ENCODE results near the gene WFIKKN1.

WFIKKN1 gene

GRCh38 chr16:674214-674881 is 43.6 kb downstream of the WFIKKN1 start:
- DNase-seq (ENCODE audit: low spot score), result no peak

GRCh38 chr16:674968-675883 is 44.4 kb downstream of the WFIKKN1 start, which contains the start of gene RHBDL1:
TSS of gene RHBDL1 (plus strand) at chr16:675671. CDS start at chr16:675791, 120 bp downstream.
- no peak for DNase-seq (ENCODE audit: low spot score)

DNA sequence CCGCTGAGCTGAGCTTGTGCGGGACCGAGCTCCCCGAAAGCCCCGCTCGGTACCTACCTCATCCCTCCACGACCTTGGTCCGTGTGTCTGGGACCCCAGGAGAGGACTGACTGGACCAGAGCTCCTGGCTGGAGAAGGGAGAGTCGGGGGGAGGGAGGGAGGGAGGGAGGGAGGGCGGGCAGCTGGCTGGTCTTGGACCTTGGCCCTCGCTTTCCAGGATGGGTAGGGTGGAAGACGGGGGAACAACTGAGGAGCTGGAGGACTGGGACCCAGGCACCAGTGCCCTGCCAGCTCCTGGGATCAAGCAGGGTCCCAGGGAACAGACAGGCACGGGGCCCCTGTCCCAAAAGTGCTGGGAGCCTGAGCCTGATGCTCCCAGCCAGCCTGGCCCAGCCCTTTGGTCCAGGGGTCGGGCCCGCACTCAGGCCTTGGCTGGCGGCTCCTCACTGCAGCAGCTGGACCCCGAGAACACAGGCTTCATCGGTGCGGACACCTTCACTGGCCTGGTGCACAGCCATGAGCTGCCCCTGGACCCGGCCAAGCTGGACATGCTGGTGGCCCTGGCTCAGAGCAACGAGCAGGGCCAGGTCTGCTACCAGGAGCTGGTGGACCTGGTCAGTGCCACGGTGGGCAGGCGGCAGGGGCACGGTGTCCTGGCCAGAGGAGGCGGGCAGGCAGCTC is 45.2 kb downstream of the WFIKKN1 start:
- no peak for DNase-seq (ENCODE audit: low spot score)

GRCh38 chr16:676565-676902 is 45.7 kb downstream of the WFIKKN1 start:
- no peak for DNase-seq (ENCODE audit: low spot score)

- no peak for DNase-seq (ENCODE audit: low spot score)
Measured at GRCh38 chr16:676913-677312, 46.1 kb downstream of the WFIKKN1 start.

- no peak for DNase-seq (ENCODE audit: low spot score)
Measured at GRCh38 chr16:677316-678190, 46.8 kb downstream of the WFIKKN1 start.

DNA sequence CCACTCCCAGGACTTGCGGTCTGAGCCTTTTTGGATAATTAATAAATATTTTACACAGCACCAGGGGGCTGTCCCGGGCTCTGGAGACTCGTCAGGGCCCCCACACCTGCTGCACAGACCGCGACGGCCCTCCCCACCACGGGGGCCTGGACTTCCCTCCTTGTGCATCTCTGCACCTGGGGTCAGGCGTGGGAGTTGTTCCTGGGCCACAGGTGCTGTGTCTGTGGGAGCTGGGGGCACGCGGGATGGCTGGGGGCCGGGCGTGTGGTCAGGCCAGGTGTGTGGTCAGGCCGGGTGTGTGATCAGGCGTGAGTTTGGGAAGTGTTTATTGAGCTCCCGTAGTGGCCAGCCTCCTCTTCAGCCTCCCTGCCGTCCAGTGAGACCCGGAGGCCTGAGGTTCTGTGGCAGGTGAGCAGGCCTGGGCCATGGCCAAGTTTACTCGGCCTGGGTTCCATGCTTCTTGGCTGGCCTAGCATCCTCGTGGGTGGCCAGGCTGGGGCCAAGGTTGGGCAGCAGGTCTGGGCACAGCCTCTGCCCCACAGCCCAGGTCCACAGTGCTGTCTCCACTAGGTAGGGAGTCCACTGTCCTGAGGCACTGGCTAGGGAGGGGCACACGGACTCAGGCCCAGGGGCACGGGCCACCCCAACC is 47.5 kb downstream of the WFIKKN1 start:
- DNase-seq (ENCODE audit: low spot score), result no peak

DNA sequence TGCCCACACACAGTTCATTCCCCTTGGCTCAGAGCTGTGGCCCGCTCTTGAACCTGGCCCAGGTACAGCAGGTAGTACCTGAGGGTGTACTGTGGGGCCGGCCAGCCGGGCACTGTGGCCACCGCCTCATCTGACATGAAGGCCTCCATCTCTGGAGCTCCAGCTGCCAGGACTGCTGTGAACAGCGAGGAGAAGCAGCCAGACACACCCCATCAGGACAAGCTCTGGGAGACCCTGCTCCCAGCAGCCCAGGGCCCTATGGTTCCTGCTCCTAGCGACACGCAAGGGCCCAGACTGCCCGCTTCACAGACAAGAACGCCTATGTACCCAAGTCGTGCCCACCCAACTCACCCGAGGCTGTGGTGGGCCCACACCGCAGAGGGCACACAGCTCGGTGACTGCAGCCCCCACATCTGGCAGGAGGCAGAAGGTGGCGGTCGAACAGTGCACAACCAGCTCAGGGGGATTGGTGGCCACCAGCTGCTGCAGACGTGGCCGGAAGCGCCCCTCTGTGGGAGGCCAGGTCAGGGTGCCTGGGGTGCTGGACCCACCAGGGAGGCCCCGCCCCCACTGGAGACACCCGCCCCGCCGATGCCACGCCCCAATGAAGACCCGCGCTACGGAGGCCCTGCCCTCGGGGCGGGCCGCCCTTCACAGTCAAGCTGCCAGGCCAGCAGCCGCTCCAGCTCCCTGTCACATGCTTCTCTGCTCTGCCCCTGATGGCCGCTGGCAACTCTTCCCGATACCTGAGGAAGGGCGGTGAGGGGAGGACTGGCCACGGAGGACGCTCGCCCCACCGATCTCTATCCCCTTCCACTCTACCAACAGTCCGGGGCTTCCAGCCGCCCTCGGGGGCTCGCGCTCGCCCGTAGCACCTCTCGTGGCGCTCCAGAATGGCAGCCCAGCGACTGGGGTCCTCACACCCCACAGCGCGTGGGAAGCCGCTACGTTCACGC is 48.4 kb downstream of the WFIKKN1 start:
- DNase-seq (ENCODE audit: low spot score), result peak; percentile 61

GRCh38 chr16:679814-680624 is 49.2 kb downstream of the WFIKKN1 start, which contains the start of gene STUB1:
TSS of gene STUB1 (plus strand) at chr16:680410. CDS start at chr16:680526, 116 bp downstream.
- DNase-seq (ENCODE audit: low spot score), result peak; percentile 74

DNA sequence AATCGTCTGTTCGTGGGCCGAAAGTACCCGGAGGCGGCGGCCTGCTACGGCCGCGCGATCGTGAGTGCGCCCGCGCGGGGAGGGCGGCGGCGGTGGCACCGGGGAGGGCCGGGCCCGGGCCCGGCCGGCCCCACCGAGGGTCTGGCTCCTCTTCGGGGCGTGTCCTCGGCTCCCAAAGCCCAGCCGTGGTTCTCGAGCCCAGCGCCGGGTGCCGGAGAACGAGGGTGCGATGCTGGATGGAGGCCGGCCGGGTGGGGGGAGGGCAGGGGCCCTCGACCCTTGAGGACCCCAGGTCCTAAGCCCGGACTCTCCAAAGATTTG is 49.8 kb downstream of the WFIKKN1 start:
- no peak for DNase-seq (ENCODE audit: low spot score)

GRCh38 chr16:680967-681745 is 50.4 kb downstream of the WFIKKN1 start:
- no peak for DNase-seq (ENCODE audit: low spot score)

DNA sequence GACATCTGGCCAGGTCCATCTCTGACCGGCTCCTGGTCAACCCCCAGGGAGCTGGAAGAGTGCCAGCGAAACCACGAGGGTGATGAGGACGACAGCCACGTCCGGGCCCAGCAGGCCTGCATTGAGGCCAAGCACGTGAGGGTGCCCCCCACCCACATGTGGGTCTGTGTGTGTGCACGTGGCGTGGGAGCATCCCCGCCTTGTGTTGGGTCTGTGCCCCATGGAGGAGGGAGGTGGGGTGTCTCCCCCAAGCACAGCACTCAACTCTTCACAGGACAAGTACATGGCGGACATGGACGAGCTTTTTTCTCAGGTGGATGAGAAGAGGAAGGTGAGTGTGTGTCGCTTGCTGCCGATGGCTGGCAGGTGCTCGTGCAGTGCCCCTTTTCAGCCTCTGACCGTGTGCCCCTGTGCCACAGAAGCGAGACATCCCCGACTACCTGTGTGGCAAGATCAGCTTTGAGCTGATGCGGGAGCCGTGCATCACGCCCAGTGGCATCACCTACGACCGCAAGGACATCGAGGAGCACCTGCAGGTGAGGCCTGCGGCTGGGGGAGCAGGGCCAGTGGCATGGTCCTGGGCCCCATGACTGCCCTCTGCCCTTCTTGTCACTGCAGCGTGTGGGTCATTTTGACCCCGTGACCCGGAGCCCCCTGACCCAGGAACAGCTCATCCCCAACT is 51.1 kb downstream of the WFIKKN1 start:
- DNase-seq (ENCODE audit: low spot score), result no peak

DNA sequence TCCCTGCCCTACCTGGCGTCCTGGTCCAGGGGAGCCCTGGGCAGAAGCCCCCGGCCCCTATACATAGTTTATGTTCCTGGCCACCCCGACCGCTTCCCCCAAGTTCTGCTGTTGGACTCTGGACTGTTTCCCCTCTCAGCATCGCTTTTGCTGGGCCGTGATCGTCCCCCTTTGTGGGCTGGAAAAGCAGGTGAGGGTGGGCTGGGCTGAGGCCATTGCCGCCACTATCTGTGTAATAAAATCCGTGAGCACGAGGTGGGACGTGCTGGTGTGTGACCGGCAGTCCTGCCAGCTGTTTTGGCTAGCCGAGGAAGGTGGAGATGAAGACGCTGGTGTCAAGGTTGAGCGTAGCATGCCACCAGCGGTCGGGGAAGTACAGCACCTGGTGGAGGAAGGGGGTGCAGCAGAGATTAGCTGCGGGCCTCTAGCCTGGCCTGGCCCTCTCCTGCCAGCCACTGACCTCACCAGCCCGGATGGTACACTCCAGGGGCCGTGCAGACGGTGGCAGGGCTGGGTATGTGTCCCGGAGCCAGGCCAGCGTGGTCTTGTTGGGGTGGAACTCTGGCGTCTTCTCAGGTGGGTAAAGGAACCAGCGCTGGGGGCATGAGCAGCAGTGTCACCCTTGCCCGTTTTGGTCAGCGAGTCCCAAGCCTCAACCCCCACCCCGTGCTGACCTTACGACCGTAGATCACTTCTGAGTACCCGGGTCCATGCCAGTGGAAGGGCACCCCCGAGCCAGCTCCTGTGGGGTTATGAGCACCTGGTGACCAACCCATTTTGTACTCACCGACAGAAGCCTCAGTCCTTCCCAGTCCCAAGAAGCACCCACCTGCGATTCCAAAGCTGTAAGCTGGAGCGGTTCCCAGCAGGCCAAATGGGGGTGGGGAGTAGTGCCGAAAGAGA is 52.0 kb downstream of the WFIKKN1 start:
- DNase-seq (ENCODE audit: low spot score), result no peak

DNA sequence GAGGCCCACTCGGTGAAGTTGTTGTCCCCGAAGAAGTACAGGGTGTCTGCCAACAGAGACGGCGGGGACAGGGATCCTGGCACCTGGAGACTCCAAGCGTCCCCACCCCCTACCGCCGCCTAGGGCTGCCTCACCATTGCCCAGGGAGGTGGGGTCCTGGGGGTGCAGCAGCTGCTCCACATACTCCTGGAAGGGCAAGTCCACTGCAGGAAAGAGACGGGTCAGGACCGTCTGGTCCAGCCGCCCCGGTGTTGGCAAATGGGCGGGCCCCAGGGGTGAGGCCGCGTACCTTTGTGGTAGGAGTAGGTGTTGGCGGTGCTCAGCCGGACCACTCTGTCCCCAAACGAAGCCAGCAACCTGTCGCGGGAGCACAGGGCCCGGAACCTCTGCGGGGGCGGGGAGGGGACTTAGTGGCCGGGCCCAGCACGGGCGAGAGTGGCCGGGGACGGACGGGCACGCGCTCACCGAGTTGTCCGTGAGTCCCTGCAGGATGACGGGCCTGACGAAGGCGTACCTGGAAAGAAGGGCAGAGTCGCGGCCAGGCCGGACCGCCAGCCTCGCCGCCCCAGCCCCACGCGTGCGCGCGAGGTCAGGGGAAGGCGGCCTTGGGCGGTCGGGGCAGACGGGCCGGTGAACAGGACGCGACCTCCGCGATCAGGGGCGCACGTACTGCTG is 52.7 kb downstream of the WFIKKN1 start:
- no peak for DNase-seq (ENCODE audit: low spot score)
